Measurements from ENCODE around the gene ESR1. TPM values are rescaled to one million over a fixed set of nuclear protein-coding genes. Genes with fewer than 3 reads are reported as not detected.

Gene ESR1
- total and polyA plus RNA-seq, 4 donors = 0.05 to 16.1 (median 6.3) TPM

GRCh38 chr6:152129691-152130151, 322.2 kb downstream of the ESR1 start:
- Histone ChIP-seq H3K9me3 (ENCODE audit: control insufficient read depth in 4 of 4, low read length in 3 of 4) (no peaks in the 10 kb centered on the region), H3K27me3 (ENCODE audit: control insufficient read depth in 4 of 4, insufficient read depth in 4 of 4, low read length in 3 of 4) (no peaks in the 10 kb centered on the region), H3K4me1 (ENCODE audit: control insufficient read depth in 4 of 4, insufficient read depth in 4 of 4, low read length in 3 of 4) (peaks cover 0 to 7% (median 3%) of the 10 kb centered on the region in 4 donors), H3K36me3 (ENCODE audit: control insufficient read depth in 4 of 4, insufficient read depth in 3 of 4, low read depth in 1 of 4, low read length in 3 of 4) (peaks cover 9 to 60% (median 49%) of the 10 kb centered on the region in 4 donors), H3K27ac (ENCODE audit: low read depth in 1 of 2, low read length in 2 of 2) (peak overlapping the region; percentile 58 to 64), H3K4me3 (ENCODE audit: low read depth in 1 of 3, low read length in 3 of 3) (no peak overlapping the region), H3K9ac (ENCODE audit: low read depth in 1 of 2, low read length in 2 of 2) (no peak overlapping the region)
- no peak for DNase-seq (ENCODE audit: low spot score)
- no peak for TF ChIP-seq HNF4A (conservative IDR thresholded peaks at IDR 0.05)
- no peak for TF ChIP-seq FOXA2 (IDR thresholded peaks at IDR 0.05)
- TF ChIP-seq RAD21 (IDR thresholded peaks at IDR 0.05) = peak; percentile 30 to 36
- TF ChIP-seq GABPA (IDR thresholded peaks at IDR 0.05 in 1 of 2, conservative IDR thresholded peaks at IDR 0.05 in 1 of 2) = no peak
- no peak for TF ChIP-seq TAF1 (conservative IDR thresholded peaks at IDR 0.05)
- TF ChIP-seq NR2F2 (IDR thresholded peaks at IDR 0.05) = peak; percentile 50
- no peak for TF ChIP-seq REST (IDR thresholded peaks at IDR 0.05)
- TF ChIP-seq RXRA (IDR thresholded peaks at IDR 0.05) = no peak
- TF ChIP-seq, protein P1, sequence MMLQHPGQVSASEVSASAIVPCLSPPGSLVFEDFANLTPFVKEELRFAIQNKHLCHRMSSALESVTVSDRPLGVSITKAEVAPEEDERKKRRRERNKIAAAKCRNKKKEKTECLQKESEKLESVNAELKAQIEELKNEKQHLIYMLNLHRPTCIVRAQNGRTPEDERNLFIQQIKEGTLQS (IDR thresholded peaks at IDR 0.05) = no peak
- TF ChIP-seq HNF4G (IDR thresholded peaks at IDR 0.05) = no peak
- WGBS = 69% methylated on average over 9 of the region's 9 CpGs

DNA sequence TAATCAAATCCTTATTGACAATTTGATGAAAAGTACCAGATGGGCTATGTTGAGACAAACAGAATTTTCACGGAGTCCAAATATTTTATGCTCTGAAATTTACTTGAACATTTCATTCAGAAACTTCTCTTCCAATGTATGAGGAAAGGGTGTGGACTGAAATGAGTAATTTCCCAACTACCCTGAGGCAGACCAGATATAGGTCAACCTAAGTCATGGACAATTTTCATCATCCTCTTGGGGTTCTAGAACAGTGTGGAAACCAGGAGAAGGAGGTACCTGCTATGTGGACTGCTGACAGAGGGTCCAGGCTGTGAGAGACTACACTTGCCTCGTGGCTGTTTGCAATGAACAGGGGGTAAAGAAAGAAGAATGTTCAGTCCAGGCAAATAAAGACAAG, 323.0 kb downstream of the ESR1 start:
- TF ChIP-seq RXRA (IDR thresholded peaks at IDR 0.05) (no peak), TAF1 (conservative IDR thresholded peaks at IDR 0.05) (no peak), FOXA2 (IDR thresholded peaks at IDR 0.05) (no peak), HNF4A (conservative IDR thresholded peaks at IDR 0.05) (no peak), REST (IDR thresholded peaks at IDR 0.05) (no peak), NR2F2 (IDR thresholded peaks at IDR 0.05) (no peak), HNF4G (IDR thresholded peaks at IDR 0.05) (no peak), EGR1 (IDR thresholded peaks at IDR 0.05; ENCODE audit: low read depth in 2 of 2) (no peak), SP1 (IDR thresholded peaks at IDR 0.05) (no peak), YY1 (IDR thresholded peaks at IDR 0.05) (no peak), FOXA1 (IDR thresholded peaks at IDR 0.05) (no peak), RAD21 (IDR thresholded peaks at IDR 0.05) (no peak), JUND (IDR thresholded peaks at IDR 0.05) (no peak)
- TF ChIP-seq, protein P1 (IDR thresholded peaks at IDR 0.05) = no peak
- TF ChIP-seq, protein P2, sequence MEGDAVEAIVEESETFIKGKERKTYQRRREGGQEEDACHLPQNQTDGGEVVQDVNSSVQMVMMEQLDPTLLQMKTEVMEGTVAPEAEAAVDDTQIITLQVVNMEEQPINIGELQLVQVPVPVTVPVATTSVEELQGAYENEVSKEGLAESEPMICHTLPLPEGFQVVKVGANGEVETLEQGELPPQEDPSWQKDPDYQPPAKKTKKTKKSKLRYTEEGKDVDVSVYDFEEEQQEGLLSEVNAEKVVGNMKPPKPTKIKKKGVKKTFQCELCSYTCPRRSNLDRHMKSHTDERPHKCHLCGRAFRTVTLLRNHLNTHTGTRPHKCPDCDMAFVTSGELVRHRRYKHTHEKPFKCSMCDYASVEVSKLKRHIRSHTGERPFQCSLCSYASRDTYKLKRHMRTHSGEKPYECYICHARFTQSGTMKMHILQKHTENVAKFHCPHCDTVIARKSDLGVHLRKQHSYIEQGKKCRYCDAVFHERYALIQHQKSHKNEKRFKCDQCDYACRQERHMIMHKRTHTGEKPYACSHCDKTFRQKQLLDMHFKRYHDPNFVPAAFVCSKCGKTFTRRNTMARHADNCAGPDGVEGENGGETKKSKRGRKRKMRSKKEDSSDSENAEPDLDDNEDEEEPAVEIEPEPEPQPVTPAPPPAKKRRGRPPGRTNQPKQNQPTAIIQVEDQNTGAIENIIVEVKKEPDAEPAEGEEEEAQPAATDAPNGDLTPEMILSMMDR (IDR thresholded peaks at IDR 0.05; ENCODE audit: low read depth, low read length, missing input control) = no peak
- TF ChIP-seq, protein P3, sequence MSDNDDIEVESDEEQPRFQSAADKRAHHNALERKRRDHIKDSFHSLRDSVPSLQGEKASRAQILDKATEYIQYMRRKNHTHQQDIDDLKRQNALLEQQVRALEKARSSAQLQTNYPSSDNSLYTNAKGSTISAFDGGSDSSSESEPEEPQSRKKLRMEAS (IDR thresholded peaks at IDR 0.05) = no peak
- TF ChIP-seq, protein P4, sequence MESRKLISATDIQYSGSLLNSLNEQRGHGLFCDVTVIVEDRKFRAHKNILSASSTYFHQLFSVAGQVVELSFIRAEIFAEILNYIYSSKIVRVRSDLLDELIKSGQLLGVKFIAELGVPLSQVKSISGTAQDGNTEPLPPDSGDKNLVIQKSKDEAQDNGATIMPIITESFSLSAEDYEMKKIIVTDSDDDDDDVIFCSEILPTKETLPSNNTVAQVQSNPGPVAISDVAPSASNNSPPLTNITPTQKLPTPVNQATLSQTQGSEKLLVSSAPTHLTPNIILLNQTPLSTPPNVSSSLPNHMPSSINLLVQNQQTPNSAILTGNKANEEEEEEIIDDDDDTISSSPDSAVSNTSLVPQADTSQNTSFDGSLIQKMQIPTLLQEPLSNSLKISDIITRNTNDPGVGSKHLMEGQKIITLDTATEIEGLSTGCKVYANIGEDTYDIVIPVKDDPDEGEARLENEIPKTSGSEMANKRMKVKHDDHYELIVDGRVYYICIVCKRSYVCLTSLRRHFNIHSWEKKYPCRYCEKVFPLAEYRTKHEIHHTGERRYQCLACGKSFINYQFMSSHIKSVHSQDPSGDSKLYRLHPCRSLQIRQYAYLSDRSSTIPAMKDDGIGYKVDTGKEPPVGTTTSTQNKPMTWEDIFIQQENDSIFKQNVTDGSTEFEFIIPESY (IDR thresholded peaks at IDR 0.05) = no peak
- no peaks in the 10 kb centered on the region for H3K27me3 ChIP-seq (ENCODE audit: control insufficient read depth in 4 of 4, insufficient read depth in 4 of 4, low read length in 3 of 4)
- H3K9me3 ChIP-seq (ENCODE audit: control insufficient read depth in 4 of 4, low read length in 3 of 4) = no peaks in the 10 kb centered on the region
- H3K4me3 ChIP-seq (ENCODE audit: low read depth in 1 of 3, low read length in 3 of 3) = no peak overlapping the region
- peak overlapping the region in 1 of 2 donors; percentile 64 for H3K27ac ChIP-seq (ENCODE audit: low read depth in 1 of 2, low read length in 2 of 2)
- H3K36me3 ChIP-seq (ENCODE audit: control insufficient read depth in 4 of 4, insufficient read depth in 3 of 4, low read depth in 1 of 4, low read length in 3 of 4) = peaks cover 9 to 67% (median 56%) of the 10 kb centered on the region in 4 donors
- no peak for DNase-seq (ENCODE audit: low spot score)
- no peak overlapping the region for H3K9ac ChIP-seq (ENCODE audit: low read depth in 1 of 2, low read length in 2 of 2)
- peaks cover 0 to 7% (median 3%) of the 10 kb centered on the region in 4 donors for H3K4me1 ChIP-seq (ENCODE audit: control insufficient read depth in 4 of 4, insufficient read depth in 4 of 4, low read length in 3 of 4)
- WGBS = 83% methylated on average over 2 of the region's 2 CpGs
